Liver (tissue), 3 donors: ENCODE measurements around the gene PPP1R36.

Experiments
- EGR1 ChIP-seq, 2 donors: IDR thresholded peaks; 2 replicates each; pipeline ENCODE4 v1.6.1; 2016 to 2018; ENCODE audit warnings: antibody characterized with exemption in 2 of 2, low read depth in 2 of 2
- GABPA ChIP-seq, 2 donors: IDR thresholded peaks in 1 of 2; conservative IDR thresholded peaks in 1 of 2; 2 replicates each; pipeline ENCODE4 v1.6.1; 2016; ENCODE audit warnings: antibody characterized with exemption in 2 of 2, mild to moderate bottlenecking in 1 of 2, moderate library complexity in 1 of 2
- JUND ChIP-seq, 2 donors: IDR thresholded peaks; 2 replicates each; pipeline ENCODE4 v1.6.1; 2016; ENCODE audit warnings: antibody characterized with exemption in 2 of 2
- NR2F2 ChIP-seq: IDR thresholded peaks from 2 replicates; pipeline ENCODE4 v1.6.1; 2016; ENCODE audit warnings: antibody characterized with exemption
- RAD21 ChIP-seq, 2 donors: IDR thresholded peaks; 2 replicates each; pipeline ENCODE4 v1.6.1; 2016; ENCODE audit warnings: antibody characterized with exemption in 2 of 2, mild to moderate bottlenecking in 2 of 2
- SP1 ChIP-seq: IDR thresholded peaks from 2 replicates; pipeline ENCODE4 v1.6.1; 2018; ENCODE audit warnings: antibody characterized with exemption, mild to moderate bottlenecking
- TAF1 ChIP-seq: conservative IDR thresholded peaks from 2 replicates; pipeline ENCODE4 v1.6.1; 2016; ENCODE audit warnings: antibody characterized with exemption, mild to moderate bottlenecking
- YY1 ChIP-seq: IDR thresholded peaks from 2 replicates; pipeline ENCODE4 v1.6.1; 2016; ENCODE audit warnings: antibody characterized with exemption, mild to moderate bottlenecking
- TF ChIP-seq, protein P1 (sequence below): fragments of 150-350 bp; IDR thresholded peaks from 2 replicates; pipeline ENCODE4 v1.5.1; 2017; ENCODE audit warnings: improper control_type of control experiment, low read depth, low read length; ENCODE audit not compliant: missing input control
- TF ChIP-seq, protein P2 (sequence below): IDR thresholded peaks from 2 replicates; pipeline ENCODE4 v1.6.1; 2016; ENCODE audit warnings: antibody characterized with exemption
- TF ChIP-seq, protein P3 (sequence below): IDR thresholded peaks from 2 replicates; pipeline ENCODE4 v1.6.1; 2016; ENCODE audit warnings: antibody characterized with exemption, mild to moderate bottlenecking
- TF ChIP-seq, protein P4 (sequence below): IDR thresholded peaks from 2 replicates; pipeline ENCODE4 v1.6.1; 2016; ENCODE audit warnings: antibody characterized with exemption
- donor health status: healthy.
- donor health status: healthy.

DNA sequence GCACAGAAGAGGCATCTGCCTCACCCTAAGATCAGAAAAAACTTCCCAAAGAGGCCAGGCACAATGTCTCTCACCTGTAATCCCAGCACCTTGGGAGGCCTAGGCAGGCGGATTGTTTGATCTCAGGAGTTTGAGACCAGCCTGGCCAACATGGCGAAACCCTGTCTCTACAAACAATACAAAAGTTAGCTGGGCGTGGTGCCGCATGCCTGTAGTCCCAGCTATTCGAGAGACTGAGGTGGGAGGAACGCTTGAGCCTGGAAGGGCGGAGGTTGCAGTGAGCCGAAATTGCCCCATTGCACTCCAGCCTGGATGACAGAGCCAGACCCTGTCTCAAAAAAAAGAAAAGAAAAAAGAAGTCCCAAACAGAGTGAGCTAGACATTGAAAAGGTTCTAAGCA lies 40.7 kb upstream of the PPP1R36 start:
- TF ChIP-seq, protein P1, sequence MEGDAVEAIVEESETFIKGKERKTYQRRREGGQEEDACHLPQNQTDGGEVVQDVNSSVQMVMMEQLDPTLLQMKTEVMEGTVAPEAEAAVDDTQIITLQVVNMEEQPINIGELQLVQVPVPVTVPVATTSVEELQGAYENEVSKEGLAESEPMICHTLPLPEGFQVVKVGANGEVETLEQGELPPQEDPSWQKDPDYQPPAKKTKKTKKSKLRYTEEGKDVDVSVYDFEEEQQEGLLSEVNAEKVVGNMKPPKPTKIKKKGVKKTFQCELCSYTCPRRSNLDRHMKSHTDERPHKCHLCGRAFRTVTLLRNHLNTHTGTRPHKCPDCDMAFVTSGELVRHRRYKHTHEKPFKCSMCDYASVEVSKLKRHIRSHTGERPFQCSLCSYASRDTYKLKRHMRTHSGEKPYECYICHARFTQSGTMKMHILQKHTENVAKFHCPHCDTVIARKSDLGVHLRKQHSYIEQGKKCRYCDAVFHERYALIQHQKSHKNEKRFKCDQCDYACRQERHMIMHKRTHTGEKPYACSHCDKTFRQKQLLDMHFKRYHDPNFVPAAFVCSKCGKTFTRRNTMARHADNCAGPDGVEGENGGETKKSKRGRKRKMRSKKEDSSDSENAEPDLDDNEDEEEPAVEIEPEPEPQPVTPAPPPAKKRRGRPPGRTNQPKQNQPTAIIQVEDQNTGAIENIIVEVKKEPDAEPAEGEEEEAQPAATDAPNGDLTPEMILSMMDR, result no peak
- TF ChIP-seq JUND (IDR thresholded peaks at IDR 0.05) (no peak), GABPA (IDR thresholded peaks at IDR 0.05 in 1 of 2, conservative IDR thresholded peaks at IDR 0.05 in 1 of 2) (no peak), RAD21 (IDR thresholded peaks at IDR 0.05) (no peak), EGR1 (IDR thresholded peaks at IDR 0.05; ENCODE audit: low read depth in 2 of 2) (no peak), YY1 (no peak), TAF1 (no peak), NR2F2 (no peak), SP1 (no peak)
- TF ChIP-seq, protein P2, sequence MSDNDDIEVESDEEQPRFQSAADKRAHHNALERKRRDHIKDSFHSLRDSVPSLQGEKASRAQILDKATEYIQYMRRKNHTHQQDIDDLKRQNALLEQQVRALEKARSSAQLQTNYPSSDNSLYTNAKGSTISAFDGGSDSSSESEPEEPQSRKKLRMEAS, result no peak
- TF ChIP-seq, protein P3, sequence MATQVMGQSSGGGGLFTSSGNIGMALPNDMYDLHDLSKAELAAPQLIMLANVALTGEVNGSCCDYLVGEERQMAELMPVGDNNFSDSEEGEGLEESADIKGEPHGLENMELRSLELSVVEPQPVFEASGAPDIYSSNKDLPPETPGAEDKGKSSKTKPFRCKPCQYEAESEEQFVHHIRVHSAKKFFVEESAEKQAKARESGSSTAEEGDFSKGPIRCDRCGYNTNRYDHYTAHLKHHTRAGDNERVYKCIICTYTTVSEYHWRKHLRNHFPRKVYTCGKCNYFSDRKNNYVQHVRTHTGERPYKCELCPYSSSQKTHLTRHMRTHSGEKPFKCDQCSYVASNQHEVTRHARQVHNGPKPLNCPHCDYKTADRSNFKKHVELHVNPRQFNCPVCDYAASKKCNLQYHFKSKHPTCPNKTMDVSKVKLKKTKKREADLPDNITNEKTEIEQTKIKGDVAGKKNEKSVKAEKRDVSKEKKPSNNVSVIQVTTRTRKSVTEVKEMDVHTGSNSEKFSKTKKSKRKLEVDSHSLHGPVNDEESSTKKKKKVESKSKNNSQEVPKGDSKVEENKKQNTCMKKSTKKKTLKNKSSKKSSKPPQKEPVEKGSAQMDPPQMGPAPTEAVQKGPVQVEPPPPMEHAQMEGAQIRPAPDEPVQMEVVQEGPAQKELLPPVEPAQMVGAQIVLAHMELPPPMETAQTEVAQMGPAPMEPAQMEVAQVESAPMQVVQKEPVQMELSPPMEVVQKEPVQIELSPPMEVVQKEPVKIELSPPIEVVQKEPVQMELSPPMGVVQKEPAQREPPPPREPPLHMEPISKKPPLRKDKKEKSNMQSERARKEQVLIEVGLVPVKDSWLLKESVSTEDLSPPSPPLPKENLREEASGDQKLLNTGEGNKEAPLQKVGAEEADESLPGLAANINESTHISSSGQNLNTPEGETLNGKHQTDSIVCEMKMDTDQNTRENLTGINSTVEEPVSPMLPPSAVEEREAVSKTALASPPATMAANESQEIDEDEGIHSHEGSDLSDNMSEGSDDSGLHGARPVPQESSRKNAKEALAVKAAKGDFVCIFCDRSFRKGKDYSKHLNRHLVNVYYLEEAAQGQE, result no peak
- TF ChIP-seq, protein P4, sequence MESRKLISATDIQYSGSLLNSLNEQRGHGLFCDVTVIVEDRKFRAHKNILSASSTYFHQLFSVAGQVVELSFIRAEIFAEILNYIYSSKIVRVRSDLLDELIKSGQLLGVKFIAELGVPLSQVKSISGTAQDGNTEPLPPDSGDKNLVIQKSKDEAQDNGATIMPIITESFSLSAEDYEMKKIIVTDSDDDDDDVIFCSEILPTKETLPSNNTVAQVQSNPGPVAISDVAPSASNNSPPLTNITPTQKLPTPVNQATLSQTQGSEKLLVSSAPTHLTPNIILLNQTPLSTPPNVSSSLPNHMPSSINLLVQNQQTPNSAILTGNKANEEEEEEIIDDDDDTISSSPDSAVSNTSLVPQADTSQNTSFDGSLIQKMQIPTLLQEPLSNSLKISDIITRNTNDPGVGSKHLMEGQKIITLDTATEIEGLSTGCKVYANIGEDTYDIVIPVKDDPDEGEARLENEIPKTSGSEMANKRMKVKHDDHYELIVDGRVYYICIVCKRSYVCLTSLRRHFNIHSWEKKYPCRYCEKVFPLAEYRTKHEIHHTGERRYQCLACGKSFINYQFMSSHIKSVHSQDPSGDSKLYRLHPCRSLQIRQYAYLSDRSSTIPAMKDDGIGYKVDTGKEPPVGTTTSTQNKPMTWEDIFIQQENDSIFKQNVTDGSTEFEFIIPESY, result no peak
